ENCODE data around the gene CCDC9. TPM values are rescaled to one million over a fixed set of nuclear protein-coding genes. Genes with fewer than 3 reads are reported as not detected.

CCDC9 gene
- 23.5 to 25.4 TPM (median 24.0 TPM) in 5 replicates for total RNA-seq (2022; extraction: Qiagen RNA extraction; ENCODE audit: low read depth)

DNA sequence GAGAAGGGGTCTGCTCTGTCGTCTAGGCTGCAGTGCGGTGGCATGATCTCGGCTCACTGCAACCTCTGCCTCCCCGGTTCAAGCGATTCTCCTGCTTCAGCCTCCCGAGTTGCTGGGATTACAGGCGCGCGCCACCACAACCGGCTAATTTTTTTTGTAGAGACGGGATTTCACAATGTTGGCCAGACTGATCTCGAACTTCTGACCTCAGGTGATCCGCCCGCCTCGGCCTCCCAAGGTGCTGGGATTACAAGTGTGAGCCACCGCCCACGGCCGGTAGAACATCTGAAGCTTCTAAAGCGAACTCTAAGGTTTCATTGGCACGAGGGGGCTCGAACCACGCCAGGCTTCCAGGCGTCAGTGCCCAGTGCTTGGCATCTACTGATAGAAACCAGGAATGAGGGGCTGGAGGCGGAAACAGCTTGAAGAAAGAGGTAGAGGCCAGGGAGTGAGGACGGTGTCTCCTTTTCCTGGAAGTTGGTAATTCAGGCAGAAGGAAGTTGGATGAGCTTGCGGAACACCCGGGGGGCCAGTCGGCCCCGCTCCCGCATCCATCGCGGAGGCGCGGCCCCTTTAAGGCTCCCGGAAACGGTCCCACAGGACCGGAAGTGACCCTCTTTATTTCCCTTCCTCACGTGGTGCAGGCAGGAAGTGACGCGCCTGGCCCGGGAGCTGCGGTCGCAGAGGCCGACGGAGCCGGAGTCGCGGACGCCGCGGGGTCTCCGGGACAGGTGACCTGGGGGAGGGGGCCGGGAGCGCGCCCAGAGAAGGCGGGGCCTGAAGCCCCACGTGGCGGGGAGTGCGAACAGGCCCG lies at the start of gene CCDC9:
TSS of gene CCDC9 (plus strand) at position 647 of the 814 bp plus-strand sequence. CDS start 1,876 bp downstream, outside the sequence.

DNA sequence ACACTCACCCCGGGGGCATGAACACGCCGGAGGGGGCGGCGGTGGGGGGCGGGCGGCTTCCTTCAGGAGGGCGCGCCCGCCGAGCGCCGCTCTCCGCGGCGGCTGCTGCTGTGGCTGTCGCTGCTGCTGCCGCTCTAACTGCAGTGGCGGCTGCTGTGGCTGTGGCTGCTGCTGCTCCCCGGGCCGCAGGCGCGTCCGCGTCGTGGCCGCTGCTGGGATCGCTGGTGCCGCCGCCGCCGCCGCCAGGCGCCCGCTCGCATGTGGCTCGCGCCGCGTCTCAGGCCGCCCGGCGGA lies 25.5 kb upstream of the CCDC9 start, which contains the start of gene BBC3:
TSS of gene BBC3 (minus strand) at position 279 of the 294 bp plus-strand sequence. CDS start 2,768 bp downstream, outside the sequence.

DNA sequence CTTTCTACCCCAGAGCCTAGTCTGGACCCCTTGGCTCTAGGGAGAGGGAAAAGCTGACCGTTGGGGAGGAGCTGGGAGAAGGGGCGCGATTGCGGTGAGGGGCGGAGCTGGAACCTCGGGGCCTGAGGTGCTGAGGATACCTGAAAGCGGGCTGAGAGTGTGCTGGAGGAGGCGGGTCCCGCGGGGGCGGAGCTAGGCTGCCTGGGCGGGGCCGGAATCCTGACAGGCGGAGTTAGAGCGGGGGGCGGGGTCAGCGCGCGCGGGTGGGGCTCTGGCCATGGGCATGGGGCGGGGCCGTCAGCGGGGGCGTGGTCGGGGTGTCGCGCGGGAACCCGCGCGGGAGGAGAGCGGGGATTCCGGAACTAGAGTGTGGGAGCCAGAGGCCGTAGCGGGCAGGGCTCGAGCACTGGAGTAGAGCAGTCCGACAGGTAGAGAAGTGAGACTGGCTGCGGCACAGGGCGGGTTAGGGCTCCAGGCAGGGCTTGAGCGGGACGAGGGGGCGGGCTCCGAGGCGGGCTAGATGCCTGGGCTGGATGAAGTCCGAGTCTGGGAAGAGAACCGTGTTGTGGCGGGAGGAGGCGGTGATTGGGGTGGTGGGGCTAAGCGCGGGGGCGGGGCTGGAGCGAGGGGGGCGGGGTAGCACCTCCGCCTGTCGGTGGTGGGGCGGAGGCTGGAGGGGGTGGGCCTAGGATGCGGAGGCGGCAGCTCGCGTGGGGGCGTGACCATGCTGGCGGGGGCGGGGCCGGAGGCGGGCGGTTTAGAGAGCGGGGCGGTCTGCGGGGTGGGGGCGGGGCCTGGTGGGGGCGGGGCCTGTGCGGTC lies 18.0 kb downstream of the CCDC9 start, which contains the start of gene INAFM1:
TSS of gene INAFM1 (plus strand) at position 815 of the 820 bp plus-strand sequence. CDS start 35 bp downstream, outside the sequence.

DNA sequence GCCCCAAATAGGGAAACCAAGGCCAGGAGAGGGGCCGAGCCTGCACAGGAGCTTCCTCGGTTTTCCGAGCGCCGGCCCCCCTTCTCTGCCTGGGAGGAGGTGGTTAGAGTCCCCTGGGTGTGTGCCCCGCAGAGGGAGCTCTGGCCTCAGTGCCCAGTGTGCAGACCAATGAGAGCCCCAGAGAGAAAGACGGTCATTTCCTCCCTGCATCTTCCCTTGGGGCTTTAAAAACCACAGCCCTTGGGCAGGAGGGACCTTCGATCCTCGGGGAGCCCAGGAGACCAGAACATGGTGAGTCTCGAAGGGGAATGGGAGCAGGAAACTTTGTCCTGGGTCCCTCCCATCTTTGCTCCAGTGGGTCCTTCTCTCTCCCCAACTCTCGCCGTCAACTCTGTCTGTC lies 53.3 kb downstream of the CCDC9 start, which contains the start of gene C5AR1:
TSS of gene C5AR1 (plus strand) at position 254 of the 400 bp plus-strand sequence. CDS start at position 289, 35 bp downstream.

Other genes with a start within 250 kb of the CCDC9 start
- gene NPAS1, start 236.7 kb upstream of the CCDC9 start, total RNA-seq (2022; extraction: Qiagen RNA extraction; ENCODE audit: low read depth): 4.0 to 7.4 TPM (median 6.4 TPM) in 5 replicates
- gene TMEM160, start 207.9 kb upstream of the CCDC9 start, total RNA-seq (2022; extraction: Qiagen RNA extraction; ENCODE audit: low read depth): 35.2 to 88.9 TPM (median 86.6 TPM) in 5 replicates
- gene ZC3H4, start 142.7 kb upstream of the CCDC9 start, total RNA-seq (2022; extraction: Qiagen RNA extraction; ENCODE audit: low read depth): 16.2 to 21.2 TPM (median 19.8 TPM) in 5 replicates
- 207 to 239 TPM (median 213 TPM) in 5 replicates for gene SAE1, start 125.7 kb upstream of the CCDC9 start, total RNA-seq (2022; extraction: Qiagen RNA extraction; ENCODE audit: low read depth)
- gene BBC3, start 25.3 kb upstream of the CCDC9 start, total RNA-seq (2022; extraction: Qiagen RNA extraction; ENCODE audit: low read depth): 19.6 to 36.3 TPM (median 29.0 TPM) in 5 replicates
- gene INAFM1, start 18.4 kb downstream of the CCDC9 start, total RNA-seq (2022; extraction: Qiagen RNA extraction; ENCODE audit: low read depth): 3.9 to 11.7 TPM (median 10.7 TPM) in 5 replicates
- 0.91 to 2.3 TPM (median 1.9 TPM) in 5 replicates for gene C5AR1, start 53.3 kb downstream of the CCDC9 start, total RNA-seq (2022; extraction: Qiagen RNA extraction; ENCODE audit: low read depth)
- gene C5AR2, start 75.7 kb downstream of the CCDC9 start, total RNA-seq (2022; extraction: Qiagen RNA extraction; ENCODE audit: low read depth): 1.0 to 2.6 TPM (median 1.5 TPM) in 5 replicates
- gene DHX34, start 92.8 kb downstream of the CCDC9 start, total RNA-seq (2022; extraction: Qiagen RNA extraction; ENCODE audit: low read depth): 22.8 to 35.5 TPM (median 34.0 TPM) in 5 replicates
- gene MEIS3, start 163.0 kb downstream of the CCDC9 start, total RNA-seq (2022; extraction: Qiagen RNA extraction; ENCODE audit: low read depth): 27.7 to 39.5 TPM (median 34.3 TPM) in 5 replicates
- gene SLC8A2, start 215.4 kb downstream of the CCDC9 start, total RNA-seq (2022; extraction: Qiagen RNA extraction; ENCODE audit: low read depth): 0.26 to 0.44 TPM (median 0.35 TPM) in 5 replicates
- gene KPTN, start 227.7 kb downstream of the CCDC9 start, total RNA-seq (2022; extraction: Qiagen RNA extraction; ENCODE audit: low read depth): 16.1 to 27.2 TPM (median 20.3 TPM) in 5 replicates

All from A549 treated with RU486 at 1 μM for 4 hours (cell line).